Dermis blood vessel endothelial cell (primary cell): ENCODE measurements around the gene SLC26A8. TPM values are rescaled to one million over a fixed set of nuclear protein-coding genes. Genes with fewer than 3 reads are reported as not detected.
"Not testable (repeated sequence)": the region's sequence is repeated elsewhere in the genome, so short reads cannot be mapped to it uniquely, and the experiment has no call there.

Experiments used
- DNase-seq: peaks from one replicate; pipeline ENCODE4 v3.0.0; 2010
- total RNA-seq: library from RNA; depleted of rRNA; stranded (reverse); fragments of >200 nt; gene quantifications from 2 replicates; pipeline ENCODE4 v1.2.3, GENCODE V29; 2014

Gene SLC26A8
- total RNA-seq, 1 donor from 2014 or later = under 0.01 TPM

- DNase-seq = no peak
Measured at GRCh38 chr6:36050947-36051710, 26.7 kb upstream of the SLC26A8 start.

- DNase-seq = no peak
Measured at GRCh38 chr6:36050305-36050704, 25.9 kb upstream of the SLC26A8 start.

GRCh38 chr6:36049582-36049981 is 25.1 kb upstream of the SLC26A8 start:
- no peak for DNase-seq

GRCh38 chr6:36042618-36043260 is 18.3 kb upstream of the SLC26A8 start:
- no peak for DNase-seq

- DNase-seq = no peak
Measured at GRCh38 chr6:36040958-36041357, 16.5 kb upstream of the SLC26A8 start.

- peak; percentile 32 for DNase-seq
Measured at GRCh38 chr6:36039112-36039511, 14.7 kb upstream of the SLC26A8 start.

GRCh38 chr6:36038120-36038876 is 13.9 kb upstream of the SLC26A8 start:
- peak; percentile 9 for DNase-seq

GRCh38 chr6:36035225-36035624 is 10.8 kb upstream of the SLC26A8 start:
- DNase-seq = no peak

GRCh38 chr6:36034441-36034840 is 10.0 kb upstream of the SLC26A8 start:
- DNase-seq = no peak

- no peak for DNase-seq
Measured at GRCh38 chr6:36033935-36034334, 9.5 kb upstream of the SLC26A8 start.

GRCh38 chr6:36033144-36033543 is 8.7 kb upstream of the SLC26A8 start:
- DNase-seq = not testable (repeated sequence)

- no peak for DNase-seq
Measured at GRCh38 chr6:36032261-36032660, 7.8 kb upstream of the SLC26A8 start.

GRCh38 chr6:36029464-36029863 is 5.0 kb upstream of the SLC26A8 start:
- peak; percentile 48 for DNase-seq

GRCh38 chr6:36028877-36029324 is 4.5 kb upstream of the SLC26A8 start:
- DNase-seq = peak; percentile 96

GRCh38 chr6:36028088-36028876 is 3.8 kb upstream of the SLC26A8 start:
- peak; percentile 46 for DNase-seq

GRCh38 chr6:36027501-36028087 is 3.2 kb upstream of the SLC26A8 start, which contains the start of gene MAPK14:
Gene MAPK14, plus strand, starts transcription at chr6:36027808. Its CDS starts 350 bp downstream, at chr6:36028158.
- DNase-seq = peak; percentile 100

- no peak for DNase-seq
Measured at GRCh38 chr6:36025932-36026327, 1.5 kb upstream of the SLC26A8 start.

- DNase-seq = peak; percentile 9
Measured at GRCh38 chr6:36025260-36025931, 955 bp upstream of the SLC26A8 start.

GRCh38 chr6:36020154-36020553 is 4.3 kb downstream of the SLC26A8 start:
- peak; percentile 7 for DNase-seq

- DNase-seq = no peak
Measured at GRCh38 chr6:36019167-36019566, 5.3 kb downstream of the SLC26A8 start.

GRCh38 chr6:36018339-36018738 is 6.1 kb downstream of the SLC26A8 start:
- DNase-seq = no peak
